Measurements from ENCODE around the gene RDH12. TPM values are rescaled to one million over a fixed set of nuclear protein-coding genes. Genes with fewer than 3 reads are reported as not detected.

RDH12 gene
- total RNA-seq, 1 donor from 2014 or later = 0.16 TPM

Other genes starting within 250 kb of the RDH12 start
- gene TMEM229B, start 213.2 kb upstream of the RDH12 start, total RNA-seq = 1.3 and 1.8 TPM in 2 replicates
- 2.3 and 3.3 TPM in 2 replicates for gene PLEKHH1, start 168.6 kb upstream of the RDH12 start, total RNA-seq
- 11.3 and 13.5 TPM in 2 replicates for gene PIGH, start 101.6 kb upstream of the RDH12 start, total RNA-seq
- gene ARG2, start 82.0 kb upstream of the RDH12 start, total RNA-seq = 8.9 and 11.6 TPM in 2 replicates
- gene VTI1B, start 27.3 kb upstream of the RDH12 start, total RNA-seq = 82.7 and 92.0 TPM in 2 replicates
- gene RDH11, start 6.1 kb upstream of the RDH12 start, total RNA-seq = 92.3 and 96.2 TPM in 2 replicates
- 26.3 and 27.4 TPM in 2 replicates for gene ZFYVE26, start 114.7 kb downstream of the RDH12 start, total RNA-seq
- 8.2 and 10.8 TPM in 2 replicates for gene RAD51B, start 117.9 kb downstream of the RDH12 start, total RNA-seq